Measurements from ENCODE around the gene ZNF91.
"Not testable (repeated sequence)": the region's sequence is repeated elsewhere in the genome, so short reads cannot be mapped to it uniquely, and the experiment has no call there.

GRCh38 chr19:23419261-23419660, 24.0 kb upstream of the ZNF91 start:
- TF ChIP-seq POLR2A, CTCF (IDR thresholded peaks at IDR 0.05): not testable (repeated sequence)
